Measurements from ENCODE around the gene PKN1. TPM values are rescaled to one million over a fixed set of nuclear protein-coding genes. Genes with fewer than 3 reads are reported as not detected.

Gene PKN1
- total RNA-seq, 2 experiments from 2014 or later: 171 TPM

GRCh38 chr19:14410091-14411051, 22.7 kb upstream of the PKN1 start:
- CTCF ChIA-PET: interaction anchor here (0.7 to 11.4 kb wide), 3 partner anchors 17 to 57 kb away, joined by 3 to 93 read pairs (median 4); no protein-coding TSS in a partner anchor
- Mint-ChIP-seq H3K36me3 (ENCODE audit: low read depth) (peaks cover 92% of the 10 kb centered on the region), H3K9me3 (no peaks in the 10 kb centered on the region), H3K4me1 (ENCODE audit: low read depth) (peaks cover 46% of the 10 kb centered on the region), H3K27ac (peak overlapping the region; percentile 92), H3K4me3 (peak overlapping the region; percentile 62), H3K27me3 (no peaks in the 10 kb centered on the region)
- intact Hi-C loops (cut with DNase I, micrococcal nuclease): no loop called here
- peak in 10 of 14 experiments; percentile 37 to 88 (median 48) for DNase-seq
- TF ChIP-seq CTCF (IDR thresholded peaks at IDR 0.05): no peak
- peak; percentile 19 for ATAC-seq (ENCODE audit: poor library complexity)
- Histone ChIP-seq H3K36me3 (ENCODE audit: insufficient read depth, low read length) (peaks cover 95% of the 10 kb centered on the region), H3K27me3 (ENCODE audit: control insufficient read depth in 1 of 2, insufficient read depth in 2 of 2, low read length in 2 of 2) (no peaks in the 10 kb centered on the region), H3K4me1 (ENCODE audit: insufficient read depth, low read length) (peaks cover 96% of the 10 kb centered on the region), H3K4me3 (ENCODE audit: low read length) (no peak overlapping the region), H3K27ac (ENCODE audit: low read depth in 1 of 2, low read length in 2 of 2) (peak overlapping the region in 1 of 2 donors; percentile 44), H3K9me3 (ENCODE audit: control insufficient read depth in 1 of 2, insufficient read depth in 1 of 2, low read length in 2 of 2) (peaks cover 0 to 6% of the 10 kb centered on the region in 2 experiments)
- POLR2A ChIA-PET: interaction anchor here (0.7 to 1.6 kb wide), 5 partner anchors 8 to 321 kb away, joined by 3 to 9 read pairs (median 3); no protein-coding TSS in a partner anchor

- intact Hi-C loops (cut with DNase I, micrococcal nuclease): no loop called here
- no peak overlapping the region for H3K27ac ChIP-seq (ENCODE audit: low read depth in 1 of 2, low read length in 2 of 2)
- CTCF ChIA-PET: interaction anchor here (0.7 to 11.4 kb wide), 2 partner anchors 47 to 58 kb away, joined by 3 to 93 read pairs; no protein-coding TSS in a partner anchor
Measured at GRCh38 chr19:14411161-14411937, 21.8 kb upstream of the PKN1 start.

More at GRCh38 chr19:14411161-14411937, 21.8 kb upstream of the PKN1 start:
- TF ChIP-seq CTCF (IDR thresholded peaks at IDR 0.05): no peak
- H3K36me3 Mint-ChIP-seq (ENCODE audit: low read depth): peaks cover 92% of the 10 kb centered on the region
- Histone ChIP-seq H3K36me3 (ENCODE audit: insufficient read depth, low read length) (peaks cover 96% of the 10 kb centered on the region), H3K4me1 (ENCODE audit: insufficient read depth, low read length) (peaks cover 97% of the 10 kb centered on the region), H3K4me3 (ENCODE audit: low read length) (no peak overlapping the region), H3K27me3 (ENCODE audit: control insufficient read depth in 1 of 2, insufficient read depth in 2 of 2, low read length in 2 of 2) (no peaks in the 10 kb centered on the region), H3K9me3 (ENCODE audit: control insufficient read depth in 1 of 2, insufficient read depth in 1 of 2, low read length in 2 of 2) (no peaks in the 10 kb centered on the region)
- no peaks in the 10 kb centered on the region for H3K9me3 Mint-ChIP-seq
- peaks cover 56% of the 10 kb centered on the region for H3K4me1 Mint-ChIP-seq (ENCODE audit: low read depth)
- DNase-seq: peak in 2 of 14 experiments; percentile 19 to 60
- H3K4me3 Mint-ChIP-seq: peak overlapping the region; percentile 60
- POLR2A ChIA-PET: interaction anchor here (0.9 to 1.4 kb wide), 2 partner anchors 41 to 48 kb away, joined by 3 to 4 read pairs; no protein-coding TSS in a partner anchor
- ATAC-seq (ENCODE audit: poor library complexity): no peak
- peak overlapping the region; percentile 92 for H3K27ac Mint-ChIP-seq
- no peaks in the 10 kb centered on the region for H3K27me3 Mint-ChIP-seq
